ENCODE measurements around the gene TMEM106B. TPM values are rescaled to one million over a fixed set of nuclear protein-coding genes. Genes with fewer than 3 reads are reported as not detected.

TMEM106B gene
- total RNA-seq, 1 donor from 2014 or later, result 54.0 TPM

- no peak for DNase-seq (ENCODE audit: low spot score)
- intact Hi-C loops (cut with DNase I), result no loop called here
- ATAC-seq, result no peak
These were observed 76.8 kb downstream of the TMEM106B start for GRCh38 chr7:12287901-12288300.

- intact Hi-C loops (cut with DNase I), result no loop called here
- ATAC-seq (no peak), DNase-seq (ENCODE audit: low spot score) (no peak)
These were observed 78.9 kb downstream of the TMEM106B start for GRCh38 chr7:12289996-12290395.

- intact Hi-C loops (cut with DNase I), result no loop called here
- DNase-seq (ENCODE audit: low spot score) (no peak), ATAC-seq (no peak)
These were observed 79.7 kb downstream of the TMEM106B start for GRCh38 chr7:12290761-12291160.

GRCh38 chr7:12291870-12292269 lies 80.8 kb downstream of the TMEM106B start:
- intact Hi-C loops (cut with DNase I), result no loop called here
- DNase-seq (ENCODE audit: low spot score) (no peak), ATAC-seq (no peak)

Other genes with a start within 250 kb of the TMEM106B start
- gene VWDE, start 192.6 kb downstream of the TMEM106B start, total RNA-seq, result 2.8 TPM

All from sciatic nerve (tissue), 2 donors.